DOHH2 (cell line): ENCODE results near the gene INTS15.

ENCODE experiments used
- EZH2phosphoT487 ChIP-seq: fragments of 200-600 bp; sonication (generic); IDR thresholded peaks from 2 replicates; pipeline ENCODE4 v1.6.1; 2017; ENCODE audit warnings: borderline replicate concordance, mild to moderate bottlenecking, antibody characterized with exemption, low read length, moderate library complexity, mixed read lengths
- TF ChIP-seq, protein P1 (sequence below): fragments of 200-600 bp; sonication (generic); IDR thresholded peaks from one replicate; pipeline ENCODE4 v1.5.1; 2014; ENCODE audit warnings: antibody characterized with exemption, mild to moderate bottlenecking, low read depth, low read length; ENCODE audit not compliant: poor library complexity, severe bottlenecking

DNA sequence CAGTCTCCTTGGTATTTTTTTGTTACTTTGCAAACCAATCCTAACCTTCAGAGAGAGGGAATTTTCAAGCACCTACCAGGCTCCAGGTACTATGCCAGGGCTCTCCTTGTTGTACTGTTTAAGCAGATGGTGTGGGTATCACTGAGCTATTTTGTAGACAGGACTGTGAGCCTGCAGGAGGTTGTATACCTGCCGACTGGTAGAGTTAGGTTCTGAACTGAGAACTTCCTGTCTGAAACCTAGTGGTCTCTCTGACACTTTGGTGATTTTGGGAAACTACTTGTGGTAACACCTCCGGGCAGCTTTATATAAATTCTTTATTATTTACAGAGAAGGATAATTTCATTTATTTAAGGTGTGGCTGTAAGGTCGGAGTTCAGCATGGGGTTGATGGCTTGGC is 30.1 kb downstream of the INTS15 start:
- TF ChIP-seq, protein P1, sequence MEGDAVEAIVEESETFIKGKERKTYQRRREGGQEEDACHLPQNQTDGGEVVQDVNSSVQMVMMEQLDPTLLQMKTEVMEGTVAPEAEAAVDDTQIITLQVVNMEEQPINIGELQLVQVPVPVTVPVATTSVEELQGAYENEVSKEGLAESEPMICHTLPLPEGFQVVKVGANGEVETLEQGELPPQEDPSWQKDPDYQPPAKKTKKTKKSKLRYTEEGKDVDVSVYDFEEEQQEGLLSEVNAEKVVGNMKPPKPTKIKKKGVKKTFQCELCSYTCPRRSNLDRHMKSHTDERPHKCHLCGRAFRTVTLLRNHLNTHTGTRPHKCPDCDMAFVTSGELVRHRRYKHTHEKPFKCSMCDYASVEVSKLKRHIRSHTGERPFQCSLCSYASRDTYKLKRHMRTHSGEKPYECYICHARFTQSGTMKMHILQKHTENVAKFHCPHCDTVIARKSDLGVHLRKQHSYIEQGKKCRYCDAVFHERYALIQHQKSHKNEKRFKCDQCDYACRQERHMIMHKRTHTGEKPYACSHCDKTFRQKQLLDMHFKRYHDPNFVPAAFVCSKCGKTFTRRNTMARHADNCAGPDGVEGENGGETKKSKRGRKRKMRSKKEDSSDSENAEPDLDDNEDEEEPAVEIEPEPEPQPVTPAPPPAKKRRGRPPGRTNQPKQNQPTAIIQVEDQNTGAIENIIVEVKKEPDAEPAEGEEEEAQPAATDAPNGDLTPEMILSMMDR: no peak
- TF ChIP-seq EZH2phosphoT487: no peak
